PC-3 (cell line): Measurements from ENCODE around the gene MS4A4A. TPM values are rescaled to one million over a fixed set of nuclear protein-coding genes. Genes with fewer than 3 reads are reported as not detected.

Experiments
- ATAC-seq: fragments of 200-7000 bp; cut with Tn5 transposase; 2 replicates; pipeline ENCODE4 v1.9.1; 2020; ENCODE audit warnings: mild to moderate bottlenecking, moderate library complexity
- BruUV-seq: library from RNA; stranded (reverse); fragments of 400-500 nt; replicated peaks from 2 replicates; lab custom pipeline; 2021; lab: Mats Ljungman, UMichigan
- CTCF ChIA-PET: fragments of 300-600 bp; sonication (Branson Sonifier 250); formaldehyde crosslinking; loops from one replicate; lab custom pipeline; 2022; ENCODE audit warnings: antibody characterized with exemption; lab: Charles Lee
- POLR2A ChIA-PET: fragments of 300-600 bp; sonication (Branson Sonifier 250); formaldehyde crosslinking; loops from one replicate; lab custom pipeline; 2022; ENCODE audit warnings: antibody characterized with exemption; ENCODE audit not compliant: unreplicated experiment; lab: Charles Lee
- DNase-seq: peaks from one replicate; pipeline ENCODE4 v3.0.0-alpha.2; 2015
- H2AFZ ChIP-seq: fragments of 300-600 bp; sonication (generic); 2 replicates; pipeline ENCODE4 v1.6.0; 2016; ENCODE audit warnings: antibody characterized with exemption, low read length
- H3F3A ChIP-seq: fragments of 300-600 bp; sonication (generic); one replicate; pipeline ENCODE4 v1.6.0; 2017; ENCODE audit warnings: antibody characterized with exemption, low read length, control low read depth, mild to moderate bottlenecking; ENCODE audit not compliant: unreplicated experiment
- H3K27ac ChIP-seq: fragments of 300-600 bp; sonication (generic); 2 replicates; pipeline ENCODE4 v1.5.1; 2016; ENCODE audit warnings: mild to moderate bottlenecking, low read length
- H3K27me3 ChIP-seq: fragments of 300-600 bp; sonication (generic); 2 replicates; pipeline ENCODE4 v1.6.1; 2016; ENCODE audit warnings: low read length, mixed read lengths
- H3K36me3 ChIP-seq: fragments of 300-600 bp; sonication (generic); 2 replicates; pipeline ENCODE4 v1.6.1; 2016; ENCODE audit warnings: low read depth, mixed run types, low read length, mixed read lengths
- H3K4me1 ChIP-seq: fragments of 300-600 bp; sonication (generic); 2 replicates; pipeline ENCODE4 v1.5.1; 2016; ENCODE audit warnings: low read length; ENCODE audit not compliant: insufficient read depth
- H3K4me2 ChIP-seq: fragments of 300-600 bp; sonication (generic); 2 replicates; pipeline ENCODE4 v1.6.0; 2016; ENCODE audit warnings: low read length
- H3K4me3 ChIP-seq: fragments of 300-600 bp; sonication (generic); 2 replicates; pipeline ENCODE4 v1.5.1; 2016; ENCODE audit warnings: mild to moderate bottlenecking, low read length, mixed read lengths
- H3K79me2 ChIP-seq: fragments of 300-600 bp; sonication (generic); 2 replicates; pipeline ENCODE4 v1.6.1; 2017; ENCODE audit warnings: low read length, mixed read lengths
- H3K9ac ChIP-seq: fragments of 300-600 bp; sonication (generic); 2 replicates; pipeline ENCODE4 v1.6.0; 2016; ENCODE audit warnings: mild to moderate bottlenecking, low read length
- H3K9me2 ChIP-seq: fragments of 300-600 bp; sonication (generic); replicated peaks from 2 replicates; pipeline ENCODE4 v1.6.1; 2016; ENCODE audit warnings: mixed run types, low read length, mixed read lengths
- H3K9me3 ChIP-seq: fragments of 300-600 bp; sonication (generic); 2 replicates; pipeline ENCODE4 v1.6.1; 2016; ENCODE audit warnings: low read length, mixed read lengths
- H4K20me1 ChIP-seq: fragments of 300-600 bp; sonication (generic); 2 replicates; pipeline ENCODE4 v1.6.1; 2016; ENCODE audit warnings: low read length, mixed read lengths
- CTCF ChIP-seq: fragments of 300-600 bp; sonication (generic); conservative IDR thresholded peaks from 2 replicates; pipeline ENCODE4 v1.5.1; 2017; ENCODE audit warnings: antibody characterized with exemption, low read depth, mild to moderate bottlenecking, low read length
- EZH2 ChIP-seq: fragments of 300-600 bp; sonication (generic); IDR thresholded peaks from one replicate; pipeline ENCODE4 v1.6.1; 2017; ENCODE audit warnings: antibody characterized with exemption, mild to moderate bottlenecking, low read length; ENCODE audit not compliant: unreplicated experiment
- EZH2phosphoT487 ChIP-seq: fragments of 300-600 bp; sonication (generic); IDR thresholded peaks from 2 replicates; pipeline ENCODE4 v1.6.1; 2018; ENCODE audit warnings: mild to moderate bottlenecking, antibody characterized with exemption, low read length, borderline replicate concordance
- intact Hi-C: fragments of 100-400 bp; cut with micrococcal nuclease; formaldehyde crosslinking; loops from 2 replicates; pipeline ENCODE4 v1.9.0; 2023
- total RNA-seq: library from RNA; depleted of rRNA; stranded (reverse); fragments of >200 nt; gene quantifications from 2 replicates; pipeline ENCODE4 v1.2.3, GENCODE V29; 2014

Gene MS4A4A
- total RNA-seq, 1 experiment from 2014 or later = not detected

GRCh38 chr11:60240662-60241061, 39.8 kb upstream of the MS4A4A start:
- H3K4me2 ChIP-seq = no peak overlapping the region
- ChIA-PET POLR2A (no interaction called here), CTCF (no interaction called here)
- no peak overlapping the region for H3K9ac ChIP-seq
- DNase-seq = no peak
- H3K36me3 ChIP-seq = no peaks in the 10 kb centered on the region
- no peaks in the 10 kb centered on the region for H3K9me2 ChIP-seq
- no peak overlapping the region for H3K27ac ChIP-seq
- H3K4me1 ChIP-seq = no peaks in the 10 kb centered on the region
- ATAC-seq = no peak
- no peak overlapping the region for H2AFZ ChIP-seq
- no TSS peak for BruUV-seq
- no peak overlapping the region for H3K4me3 ChIP-seq
- no peaks in the 10 kb centered on the region for H3K79me2 ChIP-seq
- TF ChIP-seq EZH2phosphoT487 = no peak
- TF ChIP-seq EZH2 = no peak
- TF ChIP-seq CTCF = no peak
- H4K20me1 ChIP-seq = no peaks in the 10 kb centered on the region
- H3K27me3 ChIP-seq = peaks cover 39% of the 10 kb centered on the region
- intact Hi-C loops = no loop called here
- no peaks in the 10 kb centered on the region for H3K9me3 ChIP-seq
- H3F3A ChIP-seq = no peaks in the 10 kb centered on the region

DNA sequence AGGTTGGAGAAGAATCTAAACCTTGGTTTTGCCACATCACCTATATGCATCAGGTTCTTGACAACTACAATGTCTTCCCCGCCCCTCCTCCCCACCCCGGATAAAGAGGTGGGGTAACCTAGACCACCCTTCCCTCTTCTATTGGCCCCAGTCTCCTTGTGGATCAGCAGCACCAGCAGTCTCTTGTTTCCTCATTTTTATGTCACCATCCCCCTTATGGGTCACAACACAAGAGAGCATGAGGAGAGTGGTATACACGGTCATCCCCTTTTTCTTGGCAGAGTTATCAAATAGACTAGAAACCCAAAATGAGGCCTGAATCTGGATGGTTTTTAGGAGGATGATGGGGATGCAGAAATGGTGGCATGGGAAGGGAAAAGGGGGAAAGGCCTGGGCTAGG, 38.7 kb upstream of the MS4A4A start:
- Histone ChIP-seq H3K79me2 (no peaks in the 10 kb centered on the region), H3K4me2 (no peak overlapping the region), H3K9me2 (no peaks in the 10 kb centered on the region), H3K27ac (no peak overlapping the region), H3K36me3 (no peaks in the 10 kb centered on the region), H3K9me3 (no peaks in the 10 kb centered on the region), H3F3A (no peaks in the 10 kb centered on the region), H2AFZ (no peak overlapping the region), H3K4me3 (no peak overlapping the region), H3K27me3 (peaks cover 39% of the 10 kb centered on the region), H3K9ac (no peak overlapping the region), H4K20me1 (no peaks in the 10 kb centered on the region), H3K4me1 (no peaks in the 10 kb centered on the region)
- intact Hi-C loops = no loop called here
- TF ChIP-seq CTCF (no peak), EZH2phosphoT487 (no peak), EZH2 (no peak)
- ChIA-PET CTCF (no interaction called here), POLR2A (no interaction called here)
- no TSS peak for BruUV-seq
- no peak for DNase-seq
- no peak for ATAC-seq

GRCh38 chr11:60242740-60243239, 37.7 kb upstream of the MS4A4A start, which contains the start of gene MS4A4E:
Gene MS4A4E, minus strand, starts transcription at chr11:60243137. Its CDS starts 13,082 bp downstream, at chr11:60230055.
- no peaks in the 10 kb centered on the region for H3K9me3 ChIP-seq
- no peak within 1 kb of the TSS for H2AFZ ChIP-seq
- H3K79me2 ChIP-seq = no peaks in the 10 kb centered on the region
- no TSS peak for BruUV-seq
- peaks cover 34% of the 10 kb centered on the region for H3K27me3 ChIP-seq
- no peak within 1 kb of the TSS for H3K9ac ChIP-seq
- H3K9me2 ChIP-seq = no peaks in the 10 kb centered on the region
- TF ChIP-seq EZH2phosphoT487 = no peak
- no peak for TF ChIP-seq EZH2
- no peak for TF ChIP-seq CTCF
- intact Hi-C loops = no loop called here
- no peak within 1 kb of the TSS for H3K4me2 ChIP-seq
- H3K36me3 ChIP-seq = no peaks in the 10 kb centered on the region
- ChIA-PET CTCF (no interaction called here), POLR2A (no interaction called here)
- H3F3A ChIP-seq = no peaks in the 10 kb centered on the region
- no peak for ATAC-seq
- H3K4me1 ChIP-seq = no peaks in the 10 kb centered on the region
- no peaks in the 10 kb centered on the region for H4K20me1 ChIP-seq
- no peak within 1 kb of the TSS for H3K27ac ChIP-seq
- DNase-seq = no peak
- H3K4me3 ChIP-seq = no peak within 1 kb of the TSS
